Stomach (tissue), 9 donors: ENCODE measurements around the gene PLLP. TPM values are rescaled to one million over a fixed set of nuclear protein-coding genes. Genes with fewer than 3 reads are reported as not detected.

Experiments used
- DNase-seq, 2 donors: peaks; one replicate each; pipeline versions ENCODE4 v3.0.0 to v3.0.0-alpha.2; 2013 to 2019
- H3K27ac ChIP-seq, 5 donors: fragments of 200-600 bp in 4 of 5; sonication (generic) in 4 of 5; one replicate each; pipeline ENCODE4 v1.5.1; 2013 to 2019; ENCODE audit warnings: mild to moderate bottlenecking in 1 of 5, moderate library complexity in 1 of 5
- H3K27me3 ChIP-seq, 3 donors: fragments of 200-600 bp; sonication (generic); one replicate each; pipeline ENCODE4 v1.5.1; 2017 to 2019; ENCODE audit warnings: mixed run types in 1 of 3
- H3K36me3 ChIP-seq, 4 donors: fragments of 200-600 bp; sonication (generic); 1 replicate in 3 of 4; 2 replicates in 1 of 4; pipeline ENCODE4 v1.5.1; 2016 to 2019
- H3K4me1 ChIP-seq, 4 donors: fragments of 200-600 bp; sonication (generic); one replicate each; pipeline ENCODE4 v1.5.1; 2016 to 2019
- H3K4me3 ChIP-seq, 4 donors: fragments of 200-600 bp; sonication (generic) in 3 of 4; one replicate each; pipeline ENCODE4 v1.5.1; 2016 to 2019; ENCODE audit warnings: mild to moderate bottlenecking in 1 of 4
- H3K9me3 ChIP-seq, 4 donors: fragments of 200-600 bp; sonication (generic); one replicate each; pipeline ENCODE4 v1.5.1; 2016 to 2019
- CTCF ChIP-seq, 7 experiments: fragments of 450-650 bp in 4 of 7; fragments of 200-600 bp in 3 of 7; sonication (generic) in 3 of 7; IDR thresholded peaks; one replicate each; pipeline ENCODE4 v1.5.1; 2016 to 2019; ENCODE audit warnings: antibody characterized with exemption in 7 of 7, control low read depth in 2 of 7, mild to moderate bottlenecking in 1 of 7
- EP300 ChIP-seq: sonication (generic); formaldehyde crosslinking; IDR thresholded peaks from one replicate; pipeline ENCODE4 v1.6.1; 2017; ENCODE audit warnings: antibody characterized with exemption
- POLR2A ChIP-seq, 4 donors: fragments of 450-650 bp; IDR thresholded peaks; one replicate each; pipeline ENCODE4 v1.6.1; 2016; ENCODE audit warnings: antibody characterized with exemption in 4 of 4, control low read depth in 2 of 4, mild to moderate bottlenecking in 1 of 4, moderate library complexity in 1 of 4
- POLR2AphosphoS5 ChIP-seq, 3 donors: sonication (generic); formaldehyde crosslinking; IDR thresholded peaks; one replicate each; pipeline ENCODE4 v1.6.1; 2016; ENCODE audit warnings: antibody characterized with exemption in 3 of 3
- WGBS, 5 donors: extraction: QIAGEN DNeasy Blood & Tissue Kit in 3 of 5; methylation state at CpG; one replicate each; pipeline versions ENCODE4 v1.1.5 to v1.1.7; 2013 to 2018; 5-methylcytosine and 5-hydroxymethylcytosine counted together
- intact Hi-C: fragments of 100-400 bp; cut with DNase I; formaldehyde crosslinking; loops from one replicate; pipeline ENCODE4 v1.15.1; 2023; ENCODE audit warnings: low total_unique reads
- polyA plus RNA-seq, 3 donors: library from polyadenylated mRNA; stranded (reverse); fragments of 200-250 nt; gene quantifications; one replicate each; pipeline ENCODE4 v1.2.3, GENCODE V29; 2013
- total RNA-seq, 5 donors: library from RNA; depleted of rRNA; stranded (reverse); fragments of >200 nt; gene quantifications; one replicate each; pipeline versions ENCODE4 v1.1.0 to v1.2.3, GENCODE V29; 2014 to 2016
- donor health status: healthy with polysubstance abuse.
- donor health status: Bipolar disorder and iron deficiency.
- donor health status: healthy.

Gene PLLP
- total and polyA plus RNA-seq, 8 donors, result 27.4 to 190 (median 51.0) TPM

DNA sequence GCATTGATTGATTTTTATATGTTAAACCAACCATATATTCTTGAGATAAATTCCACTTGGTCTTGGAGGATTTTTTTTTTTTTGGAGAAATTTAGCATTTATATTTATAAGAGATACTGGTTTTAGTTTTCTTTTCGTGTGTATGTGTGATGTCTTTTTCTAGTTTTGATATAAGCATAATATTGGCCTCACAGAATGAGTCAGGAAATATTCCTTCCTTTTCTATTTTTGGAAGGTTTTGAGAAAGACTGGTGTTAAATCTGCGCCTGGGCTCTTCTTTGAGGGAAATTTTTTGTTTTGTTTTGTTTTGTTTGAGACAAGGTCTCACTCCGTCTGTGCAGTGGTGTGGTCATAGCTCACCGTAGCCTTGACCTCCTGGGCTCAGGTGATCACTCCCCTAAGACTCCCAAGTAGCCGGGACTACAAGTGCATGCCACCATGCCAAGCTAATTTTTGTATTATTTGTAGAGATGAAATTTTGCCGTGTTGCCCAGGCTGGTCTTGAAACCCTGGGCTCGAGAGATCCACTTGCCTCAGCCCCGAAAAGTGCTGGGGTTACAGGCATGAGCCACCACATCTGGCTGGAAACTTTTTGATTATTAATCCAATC, 45.4 kb upstream of the PLLP start:
- H3K27me3 ChIP-seq, result no peaks in the 10 kb centered on the region
- H3K9me3 ChIP-seq, result peaks cover 0 to 8% (median 3%) of the 10 kb centered on the region in 4 donors
- intact Hi-C loops, result no loop called here
- no peak for DNase-seq
- no peak overlapping the region for H3K4me3 ChIP-seq
- no peaks in the 10 kb centered on the region for H3K36me3 ChIP-seq
- H3K4me1 ChIP-seq, result no peaks in the 10 kb centered on the region
- WGBS, 5 donors, result 72 to 81% (median 75%) methylated on average over 8 of the region's 8 CpGs
- H3K27ac ChIP-seq, result no peak overlapping the region
- TF ChIP-seq POLR2A (IDR thresholded peaks at IDR 0.05) (no peak), POLR2AphosphoS5 (IDR thresholded peaks at IDR 0.05) (no peak), EP300 (no peak)

DNA sequence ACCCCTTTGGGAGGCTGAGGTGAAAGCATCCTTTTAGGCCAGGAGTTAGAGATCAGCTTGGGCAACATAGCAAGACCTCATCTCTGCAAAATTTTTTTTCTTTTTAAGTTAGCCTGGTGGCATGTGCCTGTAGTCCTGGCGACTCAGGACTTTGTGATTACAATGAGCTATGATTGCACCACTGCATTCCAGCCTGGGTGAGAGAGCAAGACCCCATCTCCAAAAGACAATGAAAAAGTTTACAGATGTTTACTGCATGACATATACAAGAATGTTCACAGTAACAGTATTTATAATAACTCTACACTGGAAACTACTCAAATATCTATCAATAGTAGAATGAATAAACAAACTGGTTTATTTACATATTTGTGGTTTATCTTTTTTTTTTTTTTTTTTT, 41.0 kb upstream of the PLLP start:
- TF ChIP-seq POLR2A (IDR thresholded peaks at IDR 0.05), result no peak
- 56 to 75% (median 60%) methylated on average over 1 of the region's 1 CpG for WGBS, 5 donors
- intact Hi-C loops, result no loop called here
- no peak overlapping the region for H3K27ac ChIP-seq
- DNase-seq, result no peak
- H3K4me3 ChIP-seq, result no peak overlapping the region
- H3K36me3 ChIP-seq, result no peaks in the 10 kb centered on the region
- H3K9me3 ChIP-seq, result peaks cover 0 to 3% (median 0%) of the 10 kb centered on the region in 4 donors
- H3K4me1 ChIP-seq, result no peaks in the 10 kb centered on the region
- H3K27me3 ChIP-seq, result no peaks in the 10 kb centered on the region

DNA sequence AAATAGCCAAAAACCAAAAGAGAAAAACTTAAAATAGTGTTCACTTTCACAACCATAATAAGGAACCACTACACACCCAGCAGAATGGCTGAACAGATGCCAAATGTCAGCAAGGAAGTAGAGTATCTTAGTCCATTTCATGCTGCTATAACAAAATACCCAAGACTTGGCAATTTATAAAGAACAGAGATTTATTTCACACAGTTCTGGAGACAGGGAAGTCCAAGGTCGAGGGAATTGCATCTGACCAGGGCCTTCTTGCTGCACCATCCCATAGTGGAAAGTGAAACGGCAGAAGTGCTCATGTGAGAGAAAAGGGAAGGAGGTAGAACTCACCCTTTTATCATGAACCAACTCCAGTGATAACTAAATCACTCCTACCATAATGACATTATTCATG, 40.3 kb upstream of the PLLP start:
- WGBS, 5 donors, result 58 to 74% (median 66%) methylated on average over 2 of the region's 2 CpGs
- H3K27me3 ChIP-seq, result no peaks in the 10 kb centered on the region
- no peak for TF ChIP-seq POLR2AphosphoS5 (IDR thresholded peaks at IDR 0.05)
- TF ChIP-seq POLR2A (IDR thresholded peaks at IDR 0.05), result no peak
- TF ChIP-seq EP300, result no peak
- no peak for TF ChIP-seq CTCF (IDR thresholded peaks at IDR 0.05)
- peaks cover 0 to 3% (median 0%) of the 10 kb centered on the region in 4 donors for H3K9me3 ChIP-seq
- H3K27ac ChIP-seq, result no peak overlapping the region
- intact Hi-C loops, result no loop called here
- H3K36me3 ChIP-seq, result no peaks in the 10 kb centered on the region
- no peak for DNase-seq
- no peak overlapping the region for H3K4me3 ChIP-seq
- no peaks in the 10 kb centered on the region for H3K4me1 ChIP-seq

GRCh38 chr16:57319646-57320045, 35.2 kb upstream of the PLLP start:
- 62 to 82% (median 79%) methylated on average over 2 of the region's 2 CpGs for WGBS, 5 donors
- peaks cover 0 to 14% (median 9%) of the 10 kb centered on the region in 4 donors for H3K4me1 ChIP-seq
- no peak for DNase-seq

GRCh38 chr16:57318240-57318970, 33.9 kb upstream of the PLLP start:
- Histone ChIP-seq H3K27me3 (no peaks in the 10 kb centered on the region), H3K27ac (no peak overlapping the region), H3K36me3 (no peaks in the 10 kb centered on the region), H3K9me3 (no peaks in the 10 kb centered on the region), H3K4me1 (peaks cover 6 to 26% (median 18%) of the 10 kb centered on the region in 4 donors), H3K4me3 (no peak overlapping the region)
- WGBS, 5 donors, result 77 to 87% (median 78%) methylated on average over 13 of the region's 13 CpGs
- DNase-seq, result no peak
- TF ChIP-seq POLR2A (IDR thresholded peaks at IDR 0.05) (no peak), CTCF (IDR thresholded peaks at IDR 0.05) (no peak), EP300 (no peak), POLR2AphosphoS5 (IDR thresholded peaks at IDR 0.05) (no peak)
- intact Hi-C loops, result no loop called here

More at GRCh38 chr16:57319646-57320045, 35.2 kb upstream of the PLLP start:
- no peaks in the 10 kb centered on the region for H3K27me3 ChIP-seq
- H3K27ac ChIP-seq, result no peak overlapping the region
- H3K4me3 ChIP-seq, result no peak overlapping the region
- no peaks in the 10 kb centered on the region for H3K9me3 ChIP-seq
- H3K36me3 ChIP-seq, result no peaks in the 10 kb centered on the region
- no peak for TF ChIP-seq POLR2A (IDR thresholded peaks at IDR 0.05)
- no peak for TF ChIP-seq EP300
- no peak for TF ChIP-seq POLR2AphosphoS5 (IDR thresholded peaks at IDR 0.05)
- no peak for TF ChIP-seq CTCF (IDR thresholded peaks at IDR 0.05)
- intact Hi-C loops, result no loop called here
